ENCODE measurements around the gene PREP. TPM values are rescaled to one million over a fixed set of nuclear protein-coding genes. Genes with fewer than 3 reads are reported as not detected.

Gene PREP
- 24.7 TPM for polyA plus RNA-seq (2013)

GRCh38 chr6:105402939-105403935 is at the start of gene PREP:
Gene PREP (minus strand): TSS chr6:105403082. CDS start chr6:105402891, 191 bp downstream.
- CTCF ChIA-PET: interaction anchor here (0.7 to 1.2 kb wide), 4 partner anchors 29 to 462 kb away, joined by 3 to 4 read pairs (median 4); no protein-coding TSS in a partner anchor
- DNase-seq: peak; percentile 83 to 91 (median 85)
- H3K36me3 ChIP-seq (ENCODE audit: control insufficient read depth in 4 of 4, insufficient read depth in 4 of 4, low read length in 3 of 4): no peaks in the 10 kb centered on the region
- H3K4me1 ChIP-seq (ENCODE audit: control extremely low read depth in 1 of 4, control insufficient read depth in 4 of 4, insufficient read depth in 4 of 4, low read length in 3 of 4): peaks cover 3 to 17% (median 11%) of the 10 kb centered on the region in 4 experiments
- WGBS (ENCODE audit: insufficient coverage): 1% methylated on average over 76 of the region's 84 CpGs
- H3K27me3 ChIP-seq (replicated peaks in 2 of 5; ENCODE audit: control insufficient read depth in 4 of 5, insufficient read depth in 5 of 5, low read length in 4 of 5): peaks cover 0 to 1% (median 0%) of the 10 kb centered on the region in 5 experiments
- peak within 1 kb of the TSS; percentile 85 to 96 (median 90) for H3K4me3 ChIP-seq (ENCODE audit: control insufficient read depth in 1 of 7, extremely low read depth in 1 of 7, insufficient read depth in 4 of 7, low read depth in 2 of 7, low read length in 6 of 7)
- POLR2A ChIA-PET: no interaction called here
- peak within 1 kb of the TSS in 1 of 2 experiments; percentile 52 for H3K27ac ChIP-seq (ENCODE audit: insufficient read depth in 1 of 2, low read depth in 1 of 2, low read length in 2 of 2, poor library complexity in 1 of 2, severe bottlenecking in 2 of 2)
- no peaks in the 10 kb centered on the region for H3K9me3 ChIP-seq (ENCODE audit: control extremely low read depth in 1 of 5, control insufficient read depth in 4 of 5, insufficient read depth in 2 of 5, low read depth in 1 of 5, low read length in 4 of 5)

GRCh38 chr6:105452376-105452775 is 49.5 kb upstream of the PREP start:
- POLR2A ChIA-PET: no interaction called here
- Histone ChIP-seq H3K9me3 (ENCODE audit: control extremely low read depth in 1 of 5, control insufficient read depth in 4 of 5, insufficient read depth in 2 of 5, low read depth in 1 of 5, low read length in 4 of 5) (no peaks in the 10 kb centered on the region), H3K27me3 (replicated peaks in 2 of 5; ENCODE audit: control insufficient read depth in 4 of 5, insufficient read depth in 5 of 5, low read length in 4 of 5) (no peaks in the 10 kb centered on the region), H3K4me1 (ENCODE audit: control extremely low read depth in 1 of 4, control insufficient read depth in 4 of 4, insufficient read depth in 4 of 4, low read length in 3 of 4) (peaks cover 6 to 10% (median 9%) of the 10 kb centered on the region in 4 experiments), H3K36me3 (ENCODE audit: control insufficient read depth in 4 of 4, insufficient read depth in 4 of 4, low read length in 3 of 4) (no peaks in the 10 kb centered on the region), H3K27ac (ENCODE audit: insufficient read depth in 1 of 2, low read depth in 1 of 2, low read length in 2 of 2, poor library complexity in 1 of 2, severe bottlenecking in 2 of 2) (no peak overlapping the region), H3K4me3 (ENCODE audit: control insufficient read depth in 1 of 7, extremely low read depth in 1 of 7, insufficient read depth in 4 of 7, low read depth in 2 of 7, low read length in 6 of 7) (no peak overlapping the region)
- CTCF ChIA-PET: interaction anchor here (1.0 kb wide), 1 partner anchor 20 kb away, joined by 3 read pairs; no protein-coding TSS in a partner anchor
- WGBS (ENCODE audit: insufficient coverage): 100% methylated on average over 1 of the region's 2 CpGs
- no peak for DNase-seq

DNA sequence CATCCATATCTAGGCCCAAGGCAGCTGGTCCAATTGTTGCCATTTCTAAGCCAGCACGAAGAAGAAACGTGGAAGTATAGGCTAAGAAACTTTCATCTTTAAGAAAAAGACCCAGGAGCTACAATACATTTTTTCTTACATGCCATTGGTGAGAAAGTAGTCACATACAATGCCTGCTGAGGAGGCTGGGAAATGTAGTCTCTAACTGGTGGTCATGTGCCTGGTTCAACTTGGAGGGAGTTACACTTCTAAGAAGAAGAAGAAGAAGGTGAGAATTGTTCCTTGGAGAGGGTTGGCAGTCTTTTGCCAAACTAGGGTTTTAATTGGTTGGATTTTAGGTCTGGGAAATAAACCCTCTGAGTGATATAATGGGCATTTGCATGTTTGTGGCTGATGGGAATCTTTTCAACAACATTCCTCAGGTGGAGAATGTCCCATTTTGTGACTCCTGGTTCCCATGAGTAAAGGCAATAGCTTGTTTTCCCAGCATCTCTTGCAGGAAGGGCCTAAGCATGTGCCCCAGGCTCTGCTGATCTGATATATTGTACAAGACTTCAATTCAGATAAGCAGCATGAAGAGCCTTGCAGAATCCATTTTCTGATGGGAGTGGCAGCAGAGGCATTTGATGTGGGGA is 47.0 kb upstream of the PREP start:
- Histone ChIP-seq H3K27ac (ENCODE audit: insufficient read depth in 1 of 2, low read depth in 1 of 2, low read length in 2 of 2, poor library complexity in 1 of 2, severe bottlenecking in 2 of 2) (no peak overlapping the region), H3K4me1 (ENCODE audit: control extremely low read depth in 1 of 4, control insufficient read depth in 4 of 4, insufficient read depth in 4 of 4, low read length in 3 of 4) (peaks cover 6 to 10% (median 9%) of the 10 kb centered on the region in 4 experiments), H3K27me3 (replicated peaks in 2 of 5; ENCODE audit: control insufficient read depth in 4 of 5, insufficient read depth in 5 of 5, low read length in 4 of 5) (no peaks in the 10 kb centered on the region), H3K9me3 (ENCODE audit: control extremely low read depth in 1 of 5, control insufficient read depth in 4 of 5, insufficient read depth in 2 of 5, low read depth in 1 of 5, low read length in 4 of 5) (no peaks in the 10 kb centered on the region), H3K4me3 (ENCODE audit: control insufficient read depth in 1 of 7, extremely low read depth in 1 of 7, insufficient read depth in 4 of 7, low read depth in 2 of 7, low read length in 6 of 7) (no peak overlapping the region), H3K36me3 (ENCODE audit: control insufficient read depth in 4 of 4, insufficient read depth in 4 of 4, low read length in 3 of 4) (no peaks in the 10 kb centered on the region)
- whole genome bisulfite sequencing (ENCODE audit: insufficient coverage): no CpG with 5 or more reads among the region's 2 CpGs
- DNase-seq: peak in 2 of 3 donors; percentile 9 to 27
- CTCF ChIA-PET: no interaction called here
- POLR2A ChIA-PET: no interaction called here

DNA sequence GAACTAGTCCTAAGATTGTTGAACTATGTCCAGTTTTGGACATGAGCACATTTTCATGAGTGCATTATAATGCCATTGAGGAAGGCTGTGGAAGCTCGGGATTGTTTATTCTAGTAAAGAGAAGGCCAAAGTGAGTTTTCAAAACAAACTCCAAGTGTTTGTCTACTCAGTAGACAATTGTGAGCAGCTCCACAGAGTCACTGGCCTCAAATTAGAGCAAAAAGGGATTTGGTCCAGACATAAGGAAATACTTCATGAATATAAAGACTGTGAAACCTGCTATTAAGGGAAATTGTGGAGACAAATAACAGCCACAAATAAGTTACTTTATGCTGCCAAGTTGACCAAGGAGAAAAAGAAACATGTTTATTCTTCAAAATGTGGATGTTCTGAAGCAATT is 42.6 kb upstream of the PREP start:
- no CpG with 5 or more reads among the region's 1 CpG for WGBS (ENCODE audit: insufficient coverage)
- Histone ChIP-seq H3K27ac (ENCODE audit: insufficient read depth in 1 of 2, low read depth in 1 of 2, low read length in 2 of 2, poor library complexity in 1 of 2, severe bottlenecking in 2 of 2) (no peak overlapping the region), H3K4me3 (ENCODE audit: control insufficient read depth in 1 of 7, extremely low read depth in 1 of 7, insufficient read depth in 4 of 7, low read depth in 2 of 7, low read length in 6 of 7) (no peak overlapping the region), H3K36me3 (ENCODE audit: control insufficient read depth in 4 of 4, insufficient read depth in 4 of 4, low read length in 3 of 4) (no peaks in the 10 kb centered on the region), H3K4me1 (ENCODE audit: control extremely low read depth in 1 of 4, control insufficient read depth in 4 of 4, insufficient read depth in 4 of 4, low read length in 3 of 4) (no peaks in the 10 kb centered on the region), H3K27me3 (replicated peaks in 2 of 5; ENCODE audit: control insufficient read depth in 4 of 5, insufficient read depth in 5 of 5, low read length in 4 of 5) (no peaks in the 10 kb centered on the region), H3K9me3 (ENCODE audit: control extremely low read depth in 1 of 5, control insufficient read depth in 4 of 5, insufficient read depth in 2 of 5, low read depth in 1 of 5, low read length in 4 of 5) (no peaks in the 10 kb centered on the region)
- CTCF ChIA-PET: interaction anchor here (1.8 kb wide), 1 partner anchor 10 kb away, joined by 5 read pairs; no protein-coding TSS in a partner anchor
- POLR2A ChIA-PET: no interaction called here
- no peak for DNase-seq

- 94% methylated on average over 6 of the region's 6 CpGs for WGBS (ENCODE audit: insufficient coverage)
- Histone ChIP-seq H3K4me1 (ENCODE audit: control extremely low read depth in 1 of 4, control insufficient read depth in 4 of 4, insufficient read depth in 4 of 4, low read length in 3 of 4) (no peaks in the 10 kb centered on the region), H3K9me3 (ENCODE audit: control extremely low read depth in 1 of 5, control insufficient read depth in 4 of 5, insufficient read depth in 2 of 5, low read depth in 1 of 5, low read length in 4 of 5) (no peaks in the 10 kb centered on the region), H3K27me3 (replicated peaks in 2 of 5; ENCODE audit: control insufficient read depth in 4 of 5, insufficient read depth in 5 of 5, low read length in 4 of 5) (no peaks in the 10 kb centered on the region), H3K27ac (ENCODE audit: insufficient read depth in 1 of 2, low read depth in 1 of 2, low read length in 2 of 2, poor library complexity in 1 of 2, severe bottlenecking in 2 of 2) (no peak overlapping the region), H3K36me3 (ENCODE audit: control insufficient read depth in 4 of 4, insufficient read depth in 4 of 4, low read length in 3 of 4) (no peaks in the 10 kb centered on the region), H3K4me3 (ENCODE audit: control insufficient read depth in 1 of 7, extremely low read depth in 1 of 7, insufficient read depth in 4 of 7, low read depth in 2 of 7, low read length in 6 of 7) (no peak overlapping the region)
- CTCF ChIA-PET: interaction anchor here (1.6 kb wide), 1 partner anchor 12 kb away, joined by 7 read pairs; no protein-coding TSS in a partner anchor
- DNase-seq: no peak
- POLR2A ChIA-PET: no interaction called here
Measured at GRCh38 chr6:105443941-105444340, 41.1 kb upstream of the PREP start.

DNA sequence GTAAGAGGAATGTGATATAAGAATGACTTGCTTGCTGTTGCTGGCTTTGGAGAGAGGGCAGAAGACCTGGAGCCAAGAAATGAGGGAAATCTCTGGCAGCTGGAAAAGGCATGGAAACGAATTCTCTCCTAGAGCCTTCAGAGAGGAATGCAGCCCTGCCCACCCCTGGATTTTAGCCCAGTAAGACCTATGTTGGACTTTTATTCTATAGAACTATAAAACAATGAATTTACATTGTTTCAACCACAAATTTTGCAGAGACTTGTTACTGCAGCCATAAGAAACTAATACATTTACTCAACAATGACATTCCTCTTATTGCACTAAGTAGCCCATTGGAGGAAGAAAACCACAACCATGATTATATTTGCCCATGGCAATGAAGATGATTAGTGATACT is 39.5 kb upstream of the PREP start:
- no peak overlapping the region for H3K27ac ChIP-seq (ENCODE audit: insufficient read depth in 1 of 2, low read depth in 1 of 2, low read length in 2 of 2, poor library complexity in 1 of 2, severe bottlenecking in 2 of 2)
- H3K36me3 ChIP-seq (ENCODE audit: control insufficient read depth in 4 of 4, insufficient read depth in 4 of 4, low read length in 3 of 4): no peaks in the 10 kb centered on the region
- no peak for DNase-seq
- H3K9me3 ChIP-seq (ENCODE audit: control extremely low read depth in 1 of 5, control insufficient read depth in 4 of 5, insufficient read depth in 2 of 5, low read depth in 1 of 5, low read length in 4 of 5): no peaks in the 10 kb centered on the region
- H3K4me1 ChIP-seq (ENCODE audit: control extremely low read depth in 1 of 4, control insufficient read depth in 4 of 4, insufficient read depth in 4 of 4, low read length in 3 of 4): no peaks in the 10 kb centered on the region
- ChIA-PET CTCF (interaction anchor here (1.3 to 1.6 kb wide), 2 partner anchors 11 to 12 kb away, joined by 4 to 7 read pairs; no protein-coding TSS in a partner anchor), POLR2A (no interaction called here)
- H3K4me3 ChIP-seq (ENCODE audit: control insufficient read depth in 1 of 7, extremely low read depth in 1 of 7, insufficient read depth in 4 of 7, low read depth in 2 of 7, low read length in 6 of 7): no peak overlapping the region
- no peaks in the 10 kb centered on the region for H3K27me3 ChIP-seq (replicated peaks in 2 of 5; ENCODE audit: control insufficient read depth in 4 of 5, insufficient read depth in 5 of 5, low read length in 4 of 5)
- WGBS (ENCODE audit: insufficient coverage): 75% methylated on average over 1 of the region's 1 CpG

Measured in common myeloid progenitor, CD34-positive (primary cell).